ENCODE measurements around the gene ZSCAN21.

ZSCAN21 gene

GRCh38 chr7:100099452-100099851 is 49.9 kb downstream of the ZSCAN21 start:
- DNase-seq (ENCODE audit: low read depth in 3 of 3) = no peak

- peak; percentile 75 to 83 (median 77) for DNase-seq (ENCODE audit: low read depth in 3 of 3)
Observed at GRCh38 chr7:100100420-100101015, 50.9 kb downstream of the ZSCAN21 start.

GRCh38 chr7:100101016-100101862 is 51.7 kb downstream of the ZSCAN21 start, which contains the start of the genes AP4M1 and MCM7:
Gene AP4M1, plus strand, starts transcription at chr7:100101643. Its CDS starts 72 bp downstream, at chr7:100101715.
Gene MCM7, minus strand, starts transcription at chr7:100101397. Its CDS starts 103 bp downstream, at chr7:100101294.
- DNase-seq (ENCODE audit: low read depth in 3 of 3) = peak; percentile 96 to 98 (median 97)

GRCh38 chr7:100102950-100103840 is 53.6 kb downstream of the ZSCAN21 start:
- no peak for DNase-seq (ENCODE audit: low read depth in 3 of 3)

GRCh38 chr7:100105534-100105933 is 56.0 kb downstream of the ZSCAN21 start:
- DNase-seq (ENCODE audit: low read depth in 3 of 3) = no peak

- no peak for DNase-seq (ENCODE audit: low read depth in 3 of 3)
Observed at GRCh38 chr7:100106633-100107032, 57.1 kb downstream of the ZSCAN21 start.

- DNase-seq (ENCODE audit: low read depth in 3 of 3) = no peak
Observed at GRCh38 chr7:100107125-100107737, 57.7 kb downstream of the ZSCAN21 start.

GRCh38 chr7:100107890-100108289 is 58.3 kb downstream of the ZSCAN21 start:
- no peak for DNase-seq (ENCODE audit: low read depth in 3 of 3)

- no peak for DNase-seq (ENCODE audit: low read depth in 3 of 3)
Observed at GRCh38 chr7:100109521-100110163, 60.1 kb downstream of the ZSCAN21 start.

GRCh38 chr7:100111156-100111555 is 61.6 kb downstream of the ZSCAN21 start:
- no peak for DNase-seq (ENCODE audit: low read depth in 3 of 3)

- no peak for DNase-seq (ENCODE audit: low read depth in 3 of 3)
Observed at GRCh38 chr7:100111914-100112313, 62.3 kb downstream of the ZSCAN21 start.

All from stimulated activated CD4-positive, alpha-beta T cell treated with anti-CD3 and anti-CD28 coated beads, TNF-alpha, amount 100 ng/mL, for 48 hours (primary cell).